Measurements from ENCODE around the gene NAT10. TPM values are rescaled to one million over a fixed set of nuclear protein-coding genes. Genes with fewer than 3 reads are reported as not detected.
"Not testable (repeated sequence)": the region's sequence is repeated elsewhere in the genome, so short reads cannot be mapped to it uniquely, and the experiment has no call there.

NAT10 gene
- total RNA-seq, 1 donor from 2014 or later = 35.3 TPM

DNA sequence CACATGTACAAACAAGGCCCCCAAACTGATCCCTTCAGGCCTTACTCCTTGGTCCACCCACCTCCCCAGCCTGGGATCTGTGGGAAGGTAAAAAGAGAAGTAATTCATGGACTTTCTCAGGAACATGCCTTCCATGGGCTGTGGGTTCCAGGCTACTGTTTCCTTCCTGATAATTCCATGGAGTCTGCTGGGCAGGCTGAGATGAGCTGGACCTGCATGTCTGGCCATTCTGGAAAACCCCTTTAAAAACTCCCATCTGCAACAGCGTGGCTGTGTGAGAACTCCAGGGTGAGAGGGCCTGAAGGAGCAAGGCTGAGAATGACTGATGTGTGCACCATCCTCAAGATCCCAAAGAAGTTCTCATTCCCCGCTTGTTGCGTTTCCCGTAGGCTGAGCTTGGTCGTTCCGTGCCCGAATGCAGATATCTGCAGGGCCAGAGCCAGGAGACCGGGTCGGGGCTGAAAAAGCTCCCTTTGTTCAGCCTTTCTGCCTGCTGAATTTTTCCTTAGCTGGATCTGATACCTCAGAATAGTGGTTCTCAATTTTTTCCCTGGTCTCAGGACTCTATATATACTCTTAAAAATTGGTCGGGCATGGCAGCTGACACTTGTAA is 72.9 kb downstream of the NAT10 start:
- Mint-ChIP-seq H3K4me3 (ENCODE audit: unreplicated experiment) (no peak overlapping the region), H3K27ac (ENCODE audit: unreplicated experiment) (no peak overlapping the region), H3K27me3 (ENCODE audit: unreplicated experiment) (peaks cover 2% of the 10 kb centered on the region), H3K4me1 (ENCODE audit: low read depth, unreplicated experiment) (no peaks in the 10 kb centered on the region), H3K36me3 (ENCODE audit: unreplicated experiment) (no peaks in the 10 kb centered on the region), H3K9me3 (ENCODE audit: unreplicated experiment) (peaks cover 3% of the 10 kb centered on the region)
- no peak for DNase-seq
- TF ChIP-seq, protein P1, sequence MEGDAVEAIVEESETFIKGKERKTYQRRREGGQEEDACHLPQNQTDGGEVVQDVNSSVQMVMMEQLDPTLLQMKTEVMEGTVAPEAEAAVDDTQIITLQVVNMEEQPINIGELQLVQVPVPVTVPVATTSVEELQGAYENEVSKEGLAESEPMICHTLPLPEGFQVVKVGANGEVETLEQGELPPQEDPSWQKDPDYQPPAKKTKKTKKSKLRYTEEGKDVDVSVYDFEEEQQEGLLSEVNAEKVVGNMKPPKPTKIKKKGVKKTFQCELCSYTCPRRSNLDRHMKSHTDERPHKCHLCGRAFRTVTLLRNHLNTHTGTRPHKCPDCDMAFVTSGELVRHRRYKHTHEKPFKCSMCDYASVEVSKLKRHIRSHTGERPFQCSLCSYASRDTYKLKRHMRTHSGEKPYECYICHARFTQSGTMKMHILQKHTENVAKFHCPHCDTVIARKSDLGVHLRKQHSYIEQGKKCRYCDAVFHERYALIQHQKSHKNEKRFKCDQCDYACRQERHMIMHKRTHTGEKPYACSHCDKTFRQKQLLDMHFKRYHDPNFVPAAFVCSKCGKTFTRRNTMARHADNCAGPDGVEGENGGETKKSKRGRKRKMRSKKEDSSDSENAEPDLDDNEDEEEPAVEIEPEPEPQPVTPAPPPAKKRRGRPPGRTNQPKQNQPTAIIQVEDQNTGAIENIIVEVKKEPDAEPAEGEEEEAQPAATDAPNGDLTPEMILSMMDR (IDR thresholded peaks at IDR 0.05; ENCODE audit: partially characterized antibody, unreplicated experiment) = no peak

DNA sequence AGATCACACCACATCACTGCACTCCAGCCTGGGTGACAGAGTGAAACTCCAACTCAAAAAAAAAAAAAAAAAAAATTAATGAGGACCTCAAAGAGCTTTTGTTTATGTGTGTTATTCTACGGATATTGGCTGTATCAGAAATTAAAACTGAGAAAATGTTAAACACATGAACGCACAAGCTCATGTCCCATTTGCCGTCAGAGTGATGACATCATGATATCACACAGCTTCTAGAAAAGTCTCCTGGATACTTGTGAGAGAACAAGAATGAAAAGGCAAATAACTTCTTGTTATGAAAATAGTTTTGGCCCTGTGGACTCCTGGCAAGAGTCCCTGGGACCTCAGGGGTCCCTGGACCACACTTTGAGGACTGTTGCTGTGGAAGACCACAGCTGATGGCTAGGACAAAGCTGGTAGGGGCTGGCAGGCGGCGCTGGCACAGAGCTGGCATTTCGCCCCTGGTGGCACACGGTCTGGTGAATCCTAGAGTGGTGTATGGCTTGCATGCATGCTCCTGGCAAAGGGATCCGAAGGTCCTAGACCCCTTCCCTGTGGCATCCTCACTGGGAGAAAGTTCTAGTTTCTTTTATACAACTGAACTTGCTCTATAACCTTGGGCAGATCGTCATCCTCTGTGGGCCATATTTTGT is 73.7 kb downstream of the NAT10 start:
- no peak for DNase-seq
- H3K27me3 Mint-ChIP-seq (ENCODE audit: unreplicated experiment) = no peaks in the 10 kb centered on the region
- TF ChIP-seq, protein P1 (IDR thresholded peaks at IDR 0.05; ENCODE audit: partially characterized antibody, unreplicated experiment) = no peak
- H3K27ac Mint-ChIP-seq (ENCODE audit: unreplicated experiment) = no peak overlapping the region
- no peak overlapping the region for H3K4me3 Mint-ChIP-seq (ENCODE audit: unreplicated experiment)
- peaks cover 3% of the 10 kb centered on the region for H3K9me3 Mint-ChIP-seq (ENCODE audit: unreplicated experiment)
- no peaks in the 10 kb centered on the region for H3K36me3 Mint-ChIP-seq (ENCODE audit: unreplicated experiment)
- H3K4me1 Mint-ChIP-seq (ENCODE audit: low read depth, unreplicated experiment) = no peaks in the 10 kb centered on the region

DNA sequence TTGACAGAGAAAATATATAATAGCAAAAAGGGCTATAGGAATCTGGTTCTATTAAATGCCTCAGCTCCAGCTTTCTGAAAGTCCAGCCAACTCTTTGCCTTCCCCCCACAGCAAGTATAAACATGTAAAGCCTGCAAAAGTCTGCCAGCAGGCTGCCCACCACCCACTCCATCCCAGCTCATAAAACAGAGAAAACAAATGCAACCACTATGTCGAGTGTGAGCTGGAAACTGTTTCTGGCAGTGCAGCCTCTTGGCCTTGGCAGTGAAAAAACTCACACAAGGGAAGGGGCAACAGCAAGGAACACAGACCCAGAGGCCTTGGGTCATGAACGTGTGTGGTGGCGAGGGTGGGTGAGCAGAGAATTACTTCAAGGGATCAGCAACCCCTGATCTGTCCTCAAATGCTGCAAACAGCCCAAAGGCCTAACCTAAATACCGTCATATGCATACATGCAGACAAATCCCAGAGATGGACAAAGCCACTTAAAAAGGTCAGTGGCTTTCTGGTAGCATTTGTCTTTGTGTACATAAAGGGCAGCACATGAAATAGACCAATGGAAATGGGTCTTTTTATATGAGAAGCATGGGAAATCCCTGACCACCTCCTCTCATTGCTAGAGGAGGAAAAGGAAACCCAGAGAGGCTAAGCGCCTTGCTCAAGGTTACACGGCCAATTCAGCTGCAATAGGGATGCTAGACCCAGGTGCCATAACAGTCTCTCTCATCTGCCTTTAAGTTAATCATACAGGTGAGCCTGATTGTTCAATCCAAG is 74.8 kb downstream of the NAT10 start:
- H3K4me3 Mint-ChIP-seq (ENCODE audit: unreplicated experiment) = no peak overlapping the region
- peaks cover 3% of the 10 kb centered on the region for H3K9me3 Mint-ChIP-seq (ENCODE audit: unreplicated experiment)
- TF ChIP-seq, protein P1 (IDR thresholded peaks at IDR 0.05; ENCODE audit: partially characterized antibody, unreplicated experiment) = no peak
- no peak overlapping the region for H3K27ac Mint-ChIP-seq (ENCODE audit: unreplicated experiment)
- H3K4me1 Mint-ChIP-seq (ENCODE audit: low read depth, unreplicated experiment) = peaks cover 6% of the 10 kb centered on the region
- H3K36me3 Mint-ChIP-seq (ENCODE audit: unreplicated experiment) = no peaks in the 10 kb centered on the region
- DNase-seq = no peak
- no peaks in the 10 kb centered on the region for H3K27me3 Mint-ChIP-seq (ENCODE audit: unreplicated experiment)

DNA sequence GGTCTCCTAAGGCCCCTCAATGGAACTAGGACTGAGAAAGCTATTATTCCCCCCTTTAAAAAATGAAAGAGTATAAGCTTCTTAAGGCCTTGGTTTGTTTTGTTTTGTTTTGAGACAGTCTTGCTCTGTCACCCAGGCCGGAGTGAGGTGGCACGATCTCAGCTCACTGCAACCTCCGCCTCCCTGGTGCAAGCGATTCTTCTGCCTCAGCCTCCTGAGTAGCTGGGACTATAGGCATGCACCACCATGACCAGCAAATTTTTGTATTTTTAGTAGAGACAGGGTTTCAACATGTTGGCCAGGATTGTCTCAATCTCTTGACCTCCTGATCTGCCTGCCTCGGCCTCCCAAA is 75.4 kb downstream of the NAT10 start:
- H3K4me1 Mint-ChIP-seq (ENCODE audit: low read depth, unreplicated experiment); H3K9me3 Mint-ChIP-seq (ENCODE audit: unreplicated experiment); DNase-seq; H3K4me3 Mint-ChIP-seq (ENCODE audit: unreplicated experiment); H3K27me3 Mint-ChIP-seq (ENCODE audit: unreplicated experiment); H3K36me3 Mint-ChIP-seq (ENCODE audit: unreplicated experiment); H3K27ac Mint-ChIP-seq (ENCODE audit: unreplicated experiment): not testable (repeated sequence)

DNA sequence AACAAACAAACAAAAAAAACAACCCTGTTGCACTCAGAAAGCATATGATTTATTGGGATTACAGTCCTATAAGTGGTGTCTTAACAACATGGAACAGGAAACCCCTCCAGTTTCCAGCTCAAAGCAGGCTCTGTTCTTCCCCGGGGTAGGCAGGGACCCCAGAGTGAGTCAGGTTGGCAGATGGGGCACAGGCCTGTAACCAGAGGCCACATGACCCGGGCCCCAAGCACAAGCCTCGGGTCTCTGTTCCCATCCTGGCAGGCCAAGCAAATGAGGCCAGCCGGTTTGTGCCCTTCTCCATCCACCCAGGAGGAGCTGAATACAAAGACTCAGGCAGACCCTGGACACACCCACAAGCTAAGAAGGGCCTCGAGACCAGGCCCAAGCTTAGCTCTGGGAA is 75.8 kb downstream of the NAT10 start:
- H3K9me3 Mint-ChIP-seq (ENCODE audit: unreplicated experiment) = no peaks in the 10 kb centered on the region
- no peaks in the 10 kb centered on the region for H3K36me3 Mint-ChIP-seq (ENCODE audit: unreplicated experiment)
- no peak overlapping the region for H3K4me3 Mint-ChIP-seq (ENCODE audit: unreplicated experiment)
- TF ChIP-seq, protein P1 (IDR thresholded peaks at IDR 0.05; ENCODE audit: partially characterized antibody, unreplicated experiment) = no peak
- no peak for DNase-seq
- no peak overlapping the region for H3K27ac Mint-ChIP-seq (ENCODE audit: unreplicated experiment)
- peaks cover 9% of the 10 kb centered on the region for H3K4me1 Mint-ChIP-seq (ENCODE audit: low read depth, unreplicated experiment)
- no peaks in the 10 kb centered on the region for H3K27me3 Mint-ChIP-seq (ENCODE audit: unreplicated experiment)
